Heart left ventricle (tissue), 13 donors: ENCODE data around the gene VDAC2.
"Not testable (repeated sequence)": the region's sequence is repeated elsewhere in the genome, so short reads cannot be mapped to it uniquely, and the experiment has no call there.

Experiments
- CTCF ChIP-seq, 12 donors: fragments of 200-600 bp; sonication (generic) in 4 of 12; IDR thresholded peaks; one replicate each; pipeline versions ENCODE4 v1.5.0 to v1.8.0; 2018 to 2022; ENCODE audit warnings: antibody characterized with exemption in 12 of 12, mild to moderate bottlenecking in 5 of 12
- POLR2A ChIP-seq, 2 donors: fragments of 450-650 bp; IDR thresholded peaks; one replicate each; pipeline ENCODE4 v1.6.1; 2017; ENCODE audit warnings: antibody characterized with exemption in 2 of 2, mild to moderate bottlenecking in 2 of 2, moderate library complexity in 2 of 2
- donor health status: ischemic (EF 13 %, LVEDD 7.1; RV severe dilation, severe dysfunction).
- donor health status: DM: no; HTN: yes; CAD: no.
- donor health status: DM: no; HTN: no; CAD: no.
- donor health status: ischemic (EF 25% LVEDD 6.9; RV normal size, moderate dysfunction).
- donor health status: ischemic (EF 25% LVEDD 5.7; RV mildly dilated, moderate dysfunction).
- donor health status: ischemic (EF 35%, LVEDD 5.7; RV mildly dilated, moderate dysfunction).
- donor health status: nonischemic (EF 11% LVEDD 7.7; RV severe dilation, severe dysfunction).
- donor health status: DM: yes; HTN: yes; CAD: no.
- donor health status: PGD.
- donor health status: ischemic (EF 29% LVEDD 5.4; RV normal size, mild dysfunction).
- donor health status: nonischemic (EF 23%, LVEDD 6.1; RV moderate dilation, normal function).

- TF ChIP-seq CTCF, POLR2A (IDR thresholded peaks at IDR 0.05): not testable (repeated sequence)
Measured at GRCh38 chr10:75206638-75207037, 4.0 kb upstream of the VDAC2 start.
